Activated CD4-positive, alpha-beta T cell treated with anti-CD3 and anti-CD28 coated beads, Interleukin-2, amount 50 U/mL, for 1 hour (primary cell): Measurements from ENCODE around the gene PARK7.
"Not testable (repeated sequence)": the region's sequence is repeated elsewhere in the genome, so short reads cannot be mapped to it uniquely, and the experiment has no call there.

ENCODE experiments used
- DNase-seq: peaks from one replicate; pipeline ENCODE4 v3.0.0-alpha.2; 2020

Gene PARK7

DNA sequence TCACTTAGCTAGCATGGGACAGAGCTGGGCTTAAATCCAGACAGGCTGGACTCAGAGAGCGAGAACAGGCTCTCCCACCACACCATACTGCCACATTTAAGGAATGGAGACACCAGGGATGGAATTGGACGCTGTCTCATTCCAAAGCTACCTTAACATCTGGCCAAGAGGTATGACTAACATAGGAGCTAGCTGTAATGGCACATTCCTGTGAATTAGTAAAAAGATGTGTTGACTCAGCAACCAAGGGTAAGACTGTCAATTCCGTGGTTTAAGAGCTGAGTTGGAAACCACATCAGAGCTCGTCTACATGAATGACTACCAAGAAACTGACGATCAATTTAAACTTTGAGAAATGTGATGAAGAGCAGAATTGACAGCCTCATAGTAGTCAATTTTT lies 12.6 kb upstream of the PARK7 start:
- DNase-seq, result no peak

DNA sequence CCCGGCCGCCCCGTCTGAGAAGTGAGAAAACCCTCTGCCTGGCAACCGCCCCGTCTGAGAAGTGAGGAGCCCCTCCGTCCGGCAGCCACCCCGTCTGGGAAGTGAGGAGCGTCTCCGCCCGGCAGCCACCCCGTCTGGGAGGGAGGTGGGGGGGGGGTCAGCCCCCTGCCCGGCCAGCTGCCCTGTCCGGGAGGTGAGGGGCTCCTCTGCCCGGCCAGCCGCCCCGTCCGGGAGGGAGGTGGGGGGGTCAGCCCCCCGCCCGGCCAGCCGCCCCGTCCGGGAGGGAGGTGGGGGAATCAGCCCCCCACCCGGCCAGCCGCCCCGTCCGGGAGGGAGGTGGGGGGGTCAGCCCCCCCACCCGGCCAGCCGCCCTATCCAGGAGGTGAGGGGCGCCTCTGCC lies 8.7 kb upstream of the PARK7 start:
- DNase-seq, result not testable (repeated sequence)

DNA sequence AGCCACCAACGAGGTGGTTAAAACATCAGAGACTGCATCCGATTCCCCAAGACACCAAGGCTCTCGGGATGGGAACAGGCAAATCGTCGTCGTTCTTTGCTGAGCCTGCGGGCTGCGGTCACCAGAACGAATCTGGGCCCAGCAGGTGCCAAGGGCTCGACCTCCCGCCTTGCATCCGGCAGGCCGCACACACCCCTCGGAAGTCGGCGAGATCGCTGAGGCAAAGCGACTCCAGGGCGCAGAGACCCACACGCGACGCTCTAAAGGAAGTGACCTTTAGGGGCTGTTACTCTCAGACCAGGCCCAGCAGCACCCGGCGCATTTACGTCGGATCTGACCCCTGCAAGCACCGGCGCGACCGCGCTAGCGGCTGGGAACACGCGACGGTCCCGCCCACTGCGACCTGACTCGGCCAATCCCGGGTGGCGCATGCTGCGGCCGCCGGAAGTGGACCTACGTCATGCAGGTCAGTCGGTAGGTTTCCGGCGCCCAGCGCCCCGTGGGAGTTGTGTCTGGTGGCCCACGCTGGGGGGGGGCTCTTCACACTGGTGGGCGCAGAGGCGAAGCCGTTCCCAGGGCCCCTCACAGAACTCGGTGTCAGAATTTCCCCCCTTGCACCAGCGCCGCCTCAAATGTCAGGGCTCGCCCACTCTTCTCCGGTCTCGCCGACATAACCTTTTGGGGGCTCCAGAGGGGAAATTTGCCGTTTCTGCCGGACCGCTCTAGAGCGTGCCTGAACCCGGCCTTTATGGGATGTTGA lies 7.5 kb upstream of the PARK7 start:
- peak; percentile 59 for DNase-seq

DNA sequence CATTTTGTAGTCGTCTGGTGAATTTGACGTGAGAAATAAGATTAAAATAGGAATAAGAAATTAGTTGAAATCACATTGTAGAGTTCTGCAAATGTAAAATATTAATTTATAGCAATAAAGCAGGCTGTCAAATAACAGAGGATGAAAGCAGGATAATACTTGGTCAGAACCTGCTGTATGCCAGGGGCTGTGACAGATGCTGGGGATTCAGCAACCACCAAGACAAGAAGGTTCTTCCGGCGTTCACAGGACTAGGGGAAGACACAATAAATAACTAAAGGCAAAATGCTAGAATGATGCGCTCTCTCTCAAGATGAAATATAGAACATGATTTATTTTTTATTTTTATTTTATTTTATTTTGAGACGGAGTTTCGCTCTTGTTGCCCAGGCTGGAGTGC lies 6.8 kb upstream of the PARK7 start:
- DNase-seq, result no peak

DNA sequence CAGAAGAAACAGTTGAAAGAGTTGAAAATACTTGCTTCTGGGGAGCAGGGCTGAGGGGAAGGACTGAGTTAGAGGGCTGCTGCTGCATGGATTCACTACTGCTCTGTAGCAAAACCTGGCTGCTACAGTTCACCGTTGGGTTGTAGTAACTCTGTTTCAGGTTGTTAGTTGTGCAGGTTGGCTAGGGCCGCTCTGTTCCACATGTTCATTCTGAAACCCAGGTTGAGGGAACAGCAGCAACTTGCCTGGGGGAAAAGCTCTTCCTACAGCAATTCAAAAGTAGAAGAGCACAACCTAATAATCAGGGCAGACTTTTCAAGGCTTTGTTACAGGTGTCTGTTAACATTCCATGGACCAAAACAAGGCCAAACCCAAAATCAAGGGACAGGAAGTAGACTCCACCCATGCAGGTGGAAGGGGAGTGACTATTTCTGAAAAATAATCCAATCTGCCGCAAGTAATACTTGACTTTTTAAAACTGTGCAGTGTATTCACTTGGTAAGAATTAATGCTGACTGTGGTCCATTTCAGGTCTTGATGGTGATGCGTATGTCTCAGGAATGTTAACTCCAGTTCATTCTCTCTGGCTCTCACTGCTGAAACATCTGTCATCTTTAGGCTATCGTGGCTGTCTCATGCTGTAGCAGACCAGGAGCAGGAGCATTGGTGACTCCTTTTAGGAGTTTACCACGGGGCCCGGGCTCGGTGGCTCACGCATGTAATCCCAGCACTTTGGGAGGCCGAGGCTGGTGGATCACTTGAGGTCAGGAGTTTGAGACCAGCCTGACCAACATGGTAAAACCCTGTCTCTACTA lies 5.1 kb upstream of the PARK7 start:
- DNase-seq, result no peak

DNA sequence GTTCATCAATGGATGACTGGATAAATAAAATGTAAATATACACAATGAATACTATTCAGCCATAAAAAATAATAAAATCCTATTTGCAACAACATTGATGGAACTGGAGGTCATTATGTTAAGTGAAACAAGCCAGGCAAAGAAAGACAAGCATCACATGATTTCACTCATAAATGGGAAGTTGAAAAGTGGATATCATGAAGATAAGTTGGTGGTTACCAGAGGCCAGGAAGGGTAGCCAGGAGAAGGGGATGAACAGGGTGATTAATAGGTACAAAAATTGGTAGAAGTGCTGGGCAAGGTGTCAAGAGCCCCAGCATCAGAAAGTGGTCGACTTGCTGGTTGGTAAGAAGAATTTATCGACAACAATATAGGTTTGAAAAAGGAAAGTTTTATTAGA lies 1.3 kb upstream of the PARK7 start:
- no peak for DNase-seq

DNA sequence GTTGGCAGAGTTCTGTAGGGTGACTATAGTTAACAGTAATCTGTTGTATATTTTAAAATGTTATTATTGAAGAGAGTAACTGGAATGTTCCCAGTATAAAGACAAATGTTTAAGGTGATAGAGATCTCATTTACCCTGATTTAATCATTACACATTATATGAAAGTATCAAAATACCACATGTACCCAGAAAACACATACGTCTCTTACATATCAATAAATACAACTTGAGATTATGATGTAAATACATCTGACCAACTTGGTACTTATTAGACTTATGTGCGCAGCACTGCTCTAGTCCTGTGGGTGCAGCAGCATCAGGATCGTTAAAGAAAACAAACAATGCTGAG lies 670 bp upstream of the PARK7 start:
- DNase-seq, result no peak

DNA sequence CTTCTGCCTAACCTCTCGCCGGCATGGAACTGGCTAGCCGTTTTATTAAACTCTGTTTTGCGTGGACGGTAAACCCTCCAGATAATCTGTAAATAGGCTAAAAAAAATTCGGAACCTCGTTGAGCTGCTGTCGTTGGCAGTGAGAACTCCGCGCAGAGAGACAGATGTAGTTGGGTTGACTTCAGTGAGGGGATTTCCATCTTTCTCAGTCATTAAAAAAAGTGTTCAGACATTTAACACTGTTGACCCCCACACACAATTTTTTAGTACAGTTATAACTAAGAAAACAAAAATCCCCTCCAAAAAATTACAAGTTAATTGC lies 464 bp downstream of the PARK7 start:
- DNase-seq, result peak; percentile 29

DNA sequence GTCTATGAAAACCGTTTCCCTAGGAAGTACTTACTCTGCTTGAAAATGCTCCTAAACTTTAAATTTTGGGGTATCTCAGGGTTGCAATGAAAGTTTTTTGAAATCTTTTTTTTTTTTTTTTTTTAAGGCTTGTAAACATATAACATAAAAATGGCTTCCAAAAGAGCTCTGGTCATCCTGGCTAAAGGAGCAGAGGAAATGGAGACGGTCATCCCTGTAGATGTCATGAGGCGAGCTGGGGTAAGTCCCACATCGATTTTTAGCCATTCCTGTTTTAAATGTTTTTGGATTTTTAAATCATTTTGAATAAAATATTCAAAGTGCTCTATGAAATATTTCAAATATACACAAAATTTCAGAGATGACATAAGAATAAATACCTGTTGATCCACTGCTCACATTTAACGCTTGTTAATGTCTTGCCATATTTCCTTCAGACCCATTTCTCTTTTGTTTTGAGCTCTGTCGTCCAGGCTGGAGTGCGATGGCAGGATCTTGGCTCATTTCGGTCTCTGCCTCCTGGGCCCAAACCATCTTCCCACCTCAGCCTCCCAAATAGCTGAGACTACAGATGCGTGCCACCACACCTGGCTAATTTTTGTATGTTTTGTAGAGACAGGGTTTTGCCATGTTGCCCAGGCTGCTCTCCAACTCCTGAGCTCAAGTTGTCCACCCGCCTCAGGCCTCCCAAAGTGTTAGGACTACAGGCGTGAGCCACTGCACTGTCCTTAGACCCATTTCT lies 1.3 kb downstream of the PARK7 start:
- DNase-seq, result no peak

DNA sequence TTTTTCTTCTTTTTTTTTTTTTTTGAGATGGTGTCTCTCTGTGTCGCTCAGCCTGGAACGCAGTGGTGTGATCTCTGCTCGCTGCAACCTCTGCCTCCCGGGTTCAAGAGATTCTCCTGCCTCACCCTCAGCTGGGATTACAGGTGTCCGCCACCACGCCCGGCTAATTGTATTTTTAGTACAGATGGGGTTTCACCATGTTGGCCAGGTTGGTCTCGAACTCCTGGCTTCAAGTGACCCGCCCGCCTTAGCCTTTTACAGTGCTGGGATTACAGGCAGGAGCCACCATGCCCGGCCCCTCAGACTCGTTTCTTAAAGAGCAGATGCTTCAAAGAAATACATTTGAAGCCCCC lies 1.8 kb downstream of the PARK7 start:
- not testable (repeated sequence) for DNase-seq

DNA sequence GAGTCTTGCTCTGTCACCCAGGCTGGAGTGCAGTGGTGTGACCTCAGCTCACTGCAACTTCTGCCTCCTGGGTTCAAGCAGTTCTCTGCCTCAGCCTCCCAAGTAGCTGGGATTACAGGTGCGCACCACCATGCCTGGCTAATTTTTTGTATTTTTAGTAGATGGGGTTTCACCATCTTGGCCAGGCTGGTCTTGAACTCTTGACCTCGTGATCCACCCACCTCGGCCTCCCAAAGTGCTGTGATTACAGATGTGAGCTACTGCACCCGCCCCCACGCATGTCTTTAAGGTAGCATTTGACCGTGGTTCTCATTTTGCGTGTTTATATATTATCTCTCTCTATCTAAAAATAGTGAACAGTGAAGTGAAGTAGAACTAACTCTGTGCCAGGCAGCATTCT lies 2.3 kb downstream of the PARK7 start:
- DNase-seq, result not testable (repeated sequence)

DNA sequence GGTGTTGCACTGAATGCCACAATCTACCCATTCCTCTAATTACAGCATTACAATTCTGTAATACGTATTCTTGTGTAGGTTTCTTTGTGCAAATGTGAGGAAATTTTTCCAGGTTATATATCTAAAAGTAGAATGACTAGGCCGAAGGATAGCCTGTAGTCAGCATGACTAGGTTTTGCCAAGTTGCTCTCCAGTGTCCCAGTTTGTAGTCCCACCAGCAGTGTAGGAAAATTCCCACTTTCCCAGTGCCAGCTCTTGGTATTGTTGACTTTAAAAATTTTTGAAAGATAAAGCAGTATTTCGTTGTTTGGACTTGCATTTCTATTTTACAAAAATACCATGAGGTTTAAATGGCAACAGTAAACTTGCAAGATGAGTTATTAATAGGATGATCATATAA lies 3.0 kb downstream of the PARK7 start:
- no peak for DNase-seq

DNA sequence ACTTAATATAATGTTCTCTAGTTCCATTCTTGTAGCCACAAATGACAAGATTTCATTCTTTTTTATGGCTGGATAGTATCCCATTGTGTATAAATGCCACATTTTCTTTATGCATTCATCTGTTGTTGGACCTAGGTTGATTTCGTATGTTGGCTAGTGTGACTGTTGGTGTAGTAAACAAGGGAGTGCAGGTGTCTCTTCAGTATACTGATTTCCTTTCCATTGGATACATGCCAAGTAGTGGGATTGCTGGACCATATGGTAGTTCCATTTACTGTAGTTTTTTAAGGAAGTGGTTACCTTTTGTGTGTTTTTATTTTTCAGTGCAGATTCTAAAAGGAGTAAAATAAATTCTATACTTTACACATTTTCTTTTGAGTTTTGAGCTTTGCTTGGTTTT lies 5.7 kb downstream of the PARK7 start:
- DNase-seq, result no peak

DNA sequence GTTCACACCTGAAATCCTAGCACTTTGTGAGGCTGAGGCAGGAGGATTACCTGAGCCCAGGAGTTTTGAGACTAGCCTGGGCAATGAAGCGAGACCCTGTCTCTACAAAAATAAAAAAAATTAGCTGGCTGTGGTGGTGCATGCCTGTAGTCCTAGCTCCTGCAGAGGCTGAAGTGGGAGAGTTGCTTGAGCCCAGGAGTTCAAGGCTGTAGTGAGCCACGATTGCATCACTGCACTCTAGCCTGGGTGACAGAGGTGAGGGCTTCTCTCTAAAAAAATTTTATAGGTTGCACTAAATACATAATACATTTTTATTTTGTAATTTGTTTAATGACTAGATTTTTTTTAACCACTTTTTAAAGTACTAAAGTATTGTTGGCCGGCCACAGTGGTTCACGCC lies 6.1 kb downstream of the PARK7 start:
- DNase-seq, result no peak

DNA sequence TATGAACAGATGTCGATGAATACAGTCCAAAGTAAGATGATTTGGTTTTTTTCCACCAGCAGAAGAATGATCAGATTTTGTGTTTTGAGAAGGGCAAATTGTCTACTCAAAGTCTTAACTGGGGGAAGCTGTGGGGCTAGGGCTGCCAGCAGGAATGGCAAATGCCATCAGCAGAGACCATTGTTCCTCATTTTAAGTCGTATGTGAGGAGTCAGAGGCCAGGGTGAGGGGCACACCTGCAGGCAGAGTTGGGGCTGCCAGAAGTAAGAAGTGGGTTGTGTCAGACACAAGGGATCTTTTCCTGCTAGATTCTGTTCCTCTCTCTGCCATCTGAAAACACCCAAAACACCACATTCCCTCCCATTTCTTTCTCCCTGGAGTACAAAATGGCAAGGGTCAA lies 8.7 kb downstream of the PARK7 start:
- DNase-seq, result no peak

DNA sequence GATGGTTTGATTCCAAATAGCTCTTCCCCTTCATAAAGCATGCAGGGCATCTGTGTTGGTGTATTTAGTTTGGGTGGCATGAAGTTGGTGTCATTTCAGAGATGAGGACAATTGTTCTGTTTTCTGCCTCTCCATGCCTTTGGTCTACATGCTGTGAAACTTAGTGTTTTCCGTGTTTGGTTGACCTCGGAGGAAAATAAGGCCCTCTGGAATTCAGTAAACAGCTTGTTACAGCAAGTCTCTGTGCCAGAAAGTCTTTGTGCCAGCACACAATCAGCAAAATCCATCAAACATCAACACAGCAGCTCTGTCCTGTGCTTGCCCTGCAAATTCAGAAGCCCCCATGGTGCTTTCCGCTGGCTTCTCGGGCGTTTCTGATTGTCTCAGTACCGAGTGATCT lies 9.5 kb downstream of the PARK7 start:
- no peak for DNase-seq

DNA sequence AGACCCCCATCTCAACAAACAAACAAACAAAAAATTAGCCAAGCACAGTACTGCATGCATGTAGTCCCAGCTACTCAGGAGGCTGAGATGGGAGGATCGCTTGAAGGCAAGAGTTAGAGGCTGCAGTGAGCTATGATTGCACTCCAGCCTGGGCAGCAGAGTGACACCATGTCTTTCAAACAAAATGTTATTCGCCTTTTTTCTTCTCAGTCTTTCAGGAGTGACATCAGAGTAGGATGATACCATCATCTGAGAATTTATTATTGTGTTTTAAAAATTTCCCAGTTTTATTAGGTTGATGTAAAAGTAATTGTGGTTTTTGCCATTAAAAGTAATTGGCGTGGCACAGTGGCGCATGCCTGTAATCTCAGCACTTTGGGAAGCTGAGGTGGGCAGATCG lies 10.8 kb downstream of the PARK7 start:
- DNase-seq, result no peak

DNA sequence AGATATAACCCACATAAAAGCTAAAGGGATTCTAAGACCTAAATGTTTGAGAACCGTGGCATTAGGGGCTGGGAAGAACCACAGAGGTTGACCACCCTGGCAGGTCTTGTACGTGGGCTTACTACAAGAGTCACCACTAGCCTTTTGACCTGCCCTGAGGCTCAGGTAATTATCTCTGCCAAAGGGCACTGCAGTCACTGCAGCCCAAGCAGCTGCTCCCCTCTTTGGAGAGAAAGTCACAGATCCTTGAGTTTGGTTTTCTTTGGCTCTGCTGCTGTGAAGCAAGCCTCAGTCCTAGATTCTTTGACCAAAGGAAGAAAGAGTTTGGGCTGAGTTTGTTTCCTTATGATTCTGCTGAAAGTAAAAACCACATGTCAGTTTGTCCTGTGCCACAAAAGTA lies 11.6 kb downstream of the PARK7 start:
- no peak for DNase-seq

DNA sequence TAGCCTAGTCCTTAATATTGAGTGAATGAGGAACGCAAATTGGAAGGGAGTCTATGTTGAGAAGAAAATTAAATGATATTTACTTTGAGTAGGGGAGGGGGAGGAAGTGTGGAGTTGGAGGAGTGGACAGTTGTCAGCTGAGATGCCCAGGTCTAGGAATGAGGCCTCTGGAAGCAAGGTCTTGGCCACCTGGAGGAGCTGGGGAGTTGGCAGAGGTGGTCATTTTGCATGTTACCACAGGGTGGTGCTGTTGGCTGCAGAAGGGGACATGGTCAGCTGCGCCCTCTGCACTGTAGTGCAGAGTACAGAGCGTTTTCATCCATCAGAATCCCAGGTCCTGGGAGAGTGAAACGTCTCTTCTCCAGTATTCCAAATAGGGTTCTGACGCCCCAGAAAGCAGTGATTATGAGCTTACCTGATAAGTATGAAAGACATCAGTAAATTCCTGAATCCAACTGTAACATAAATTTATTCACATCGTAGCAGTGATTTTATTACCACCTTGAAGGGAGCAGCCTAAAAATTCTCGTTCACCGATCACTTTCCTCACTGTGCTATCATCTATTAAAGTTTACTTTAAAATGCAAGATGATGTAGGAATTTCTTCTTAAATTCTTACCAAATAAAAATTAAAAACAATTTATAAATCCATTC lies 13.8 kb downstream of the PARK7 start:
- peak; percentile 21 for DNase-seq

DNA sequence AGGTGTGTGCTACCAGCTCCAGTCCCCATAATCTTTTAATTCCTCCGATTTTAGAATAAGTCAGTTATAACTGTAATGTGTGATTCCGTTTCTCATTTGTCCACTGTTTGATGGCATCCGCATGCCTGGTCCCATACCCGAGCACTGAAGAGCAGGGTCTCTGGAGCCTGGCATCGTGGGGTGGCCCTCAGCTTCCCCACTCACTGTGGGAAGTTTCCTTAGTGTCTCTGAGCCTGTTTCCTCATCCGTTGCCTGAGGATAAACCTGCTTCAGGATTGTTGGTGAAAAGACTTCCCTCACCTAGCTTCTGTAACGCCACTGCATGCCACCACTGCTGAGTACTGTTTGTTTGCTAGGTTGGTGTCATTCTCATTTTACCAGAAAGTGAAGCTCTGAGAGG lies 19.5 kb downstream of the PARK7 start:
- DNase-seq, result no peak

DNA sequence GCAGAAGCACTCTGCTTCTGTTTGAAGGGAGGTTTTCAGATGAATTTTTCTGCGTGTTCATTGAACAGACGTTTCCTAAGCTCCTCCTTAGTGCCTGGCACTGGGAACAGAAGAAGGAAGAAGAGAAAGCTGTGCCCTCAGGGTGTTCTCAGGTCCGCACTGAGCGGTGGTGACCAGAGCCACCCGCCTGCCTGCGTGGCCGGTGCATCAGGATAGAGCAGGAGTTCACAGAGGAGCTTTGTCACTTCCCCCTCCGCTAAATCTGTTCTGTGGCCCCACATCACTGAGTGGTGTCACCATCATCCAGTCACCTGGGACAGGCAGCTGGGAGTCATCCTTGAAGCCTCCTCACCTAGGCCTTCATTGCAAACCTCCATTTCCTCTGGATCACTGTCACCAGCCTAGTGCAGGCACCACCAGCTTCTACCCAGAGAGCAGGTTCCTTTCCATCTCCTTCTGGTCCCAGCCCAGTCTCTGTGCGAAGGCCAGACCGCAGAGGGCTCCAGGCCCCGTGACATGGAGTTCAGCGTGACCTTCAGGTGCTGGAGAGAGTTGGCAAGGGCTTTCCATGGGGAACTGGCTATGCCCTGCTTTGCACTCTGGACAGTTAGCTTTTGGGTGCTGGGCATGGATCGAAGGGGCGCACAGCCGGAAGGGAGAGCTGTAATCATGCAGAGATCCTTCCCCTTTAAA lies 21.7 kb downstream of the PARK7 start:
- no peak for DNase-seq

DNA sequence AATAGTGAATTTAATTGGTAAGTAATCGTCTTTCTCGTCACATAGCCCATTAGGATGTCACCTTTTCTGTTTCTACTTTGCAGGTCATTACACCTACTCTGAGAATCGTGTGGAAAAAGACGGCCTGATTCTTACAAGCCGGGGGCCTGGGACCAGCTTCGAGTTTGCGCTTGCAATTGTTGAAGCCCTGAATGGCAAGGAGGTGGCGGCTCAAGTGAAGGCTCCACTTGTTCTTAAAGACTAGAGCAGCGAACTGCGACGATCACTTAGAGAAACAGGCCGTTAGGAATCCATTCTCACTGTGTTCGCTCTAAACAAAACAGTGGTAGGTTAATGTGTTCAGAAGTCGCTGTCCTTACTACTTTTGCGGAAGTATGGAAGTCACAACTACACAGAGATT lies 23.3 kb downstream of the PARK7 start:
- DNase-seq, result no peak
